Stimulated activated naive B cell treated with anti-CD40 and anti-IgM and Interleukin-4, amounts not matched to agents 10 μg/mL and 1 μg/mL and 100 μg/mL, for 72 hours (primary cell): ENCODE data around the gene GCNA.

Experiments
- ATAC-seq, 2 donors: fragments of 150-1000 bp; cut with Tn5 transposase; replicated peaks; 2 replicates each; pipeline ENCODE4 v1.10.0; 2021; ENCODE audit warnings: moderate library complexity in 1 of 2
- DNase-seq: peaks from one replicate; pipeline ENCODE4 v3.0.0; 2021
- H3K27ac Mint-ChIP-seq: one replicate; pipeline ENCODE4 v1.8.0; 2022; ENCODE audit warnings: mild to moderate bottlenecking, mixed read lengths
- H3K27me3 Mint-ChIP-seq, 2 donors: one replicate each; pipeline ENCODE4 v1.8.0; 2022; ENCODE audit warnings: mixed read lengths in 2 of 2
- H3K36me3 Mint-ChIP-seq, 2 donors: one replicate each; pipeline ENCODE4 v1.8.0; 2022; ENCODE audit warnings: mixed read lengths in 2 of 2, mild to moderate bottlenecking in 1 of 2
- H3K4me1 Mint-ChIP-seq, 2 donors: one replicate each; pipeline ENCODE4 v1.8.0; 2022; ENCODE audit warnings: mixed read lengths in 2 of 2, mild to moderate bottlenecking in 1 of 2
- H3K4me3 Mint-ChIP-seq, 2 donors: one replicate each; pipeline ENCODE4 v1.8.0; 2022; ENCODE audit warnings: mild to moderate bottlenecking in 2 of 2, mixed read lengths in 2 of 2, moderate library complexity in 1 of 2
- H3K9me3 Mint-ChIP-seq, 2 donors: one replicate each; pipeline ENCODE4 v1.8.0; 2022; ENCODE audit warnings: mixed read lengths in 2 of 2, mild to moderate bottlenecking in 1 of 2

The GCNA gene

GRCh38 chrX:71615954-71616353 is 37.7 kb downstream of the GCNA start:
- H3K36me3 Mint-ChIP-seq = peaks cover 25 to 49% of the 10 kb centered on the region in 2 donors
- H3K4me3 Mint-ChIP-seq = peak overlapping the region; percentile 28 to 64
- H3K27ac Mint-ChIP-seq = peak overlapping the region; percentile 89
- H3K9me3 Mint-ChIP-seq = peaks cover 3% of the 10 kb centered on the region in 2 donors
- ATAC-seq (peak in 1 of 2 donors; percentile 25), DNase-seq (no peak)
- H3K4me1 Mint-ChIP-seq = peaks cover 38 to 61% of the 10 kb centered on the region in 2 donors
- H3K27me3 Mint-ChIP-seq = no peaks in the 10 kb centered on the region

- DNase-seq (no peak), ATAC-seq (no peak)
- Mint-ChIP-seq H3K4me3 (peak overlapping the region; percentile 30 to 45), H3K27me3 (no peaks in the 10 kb centered on the region), H3K9me3 (peaks cover 3% of the 10 kb centered on the region in 2 donors), H3K27ac (peak overlapping the region; percentile 47), H3K36me3 (peaks cover 24 to 42% of the 10 kb centered on the region in 2 donors), H3K4me1 (peaks cover 38 to 61% of the 10 kb centered on the region in 2 donors)
Observed at GRCh38 chrX:71616672-71617529, 38.7 kb downstream of the GCNA start.

GRCh38 chrX:71617742-71618141 is 39.5 kb downstream of the GCNA start:
- no peak for DNase-seq
- peak overlapping the region; percentile 68 to 71 for H3K4me3 Mint-ChIP-seq
- peaks cover 42 to 68% of the 10 kb centered on the region in 2 donors for H3K4me1 Mint-ChIP-seq
- ATAC-seq = peak; percentile 6 to 9
- peaks cover 3% of the 10 kb centered on the region in 2 donors for H3K9me3 Mint-ChIP-seq
- H3K27me3 Mint-ChIP-seq = no peaks in the 10 kb centered on the region
- H3K27ac Mint-ChIP-seq = peak overlapping the region; percentile 92
- peaks cover 23 to 40% of the 10 kb centered on the region in 2 donors for H3K36me3 Mint-ChIP-seq

DNA sequence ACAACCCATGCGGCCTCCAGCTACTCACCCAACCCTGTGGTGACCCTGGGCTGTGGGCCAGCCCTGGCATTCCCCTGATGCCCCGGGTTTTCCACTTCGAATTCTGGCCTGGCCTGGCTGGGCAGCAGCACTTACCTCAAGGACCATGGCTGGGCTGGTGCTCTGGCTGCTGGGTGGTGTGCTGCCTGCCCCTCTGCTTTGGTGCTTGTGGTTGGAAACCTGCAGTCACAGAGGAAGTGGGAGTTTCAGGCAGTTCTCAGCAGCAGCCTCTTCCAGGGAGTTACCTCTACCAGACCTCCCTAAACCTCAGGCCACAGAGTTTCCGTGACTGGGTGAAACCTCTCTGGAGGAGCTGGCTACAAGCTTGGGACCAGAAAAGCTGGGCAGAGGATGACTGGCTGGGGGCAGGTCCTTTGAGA is 40.1 kb downstream of the GCNA start, which contains the start of gene CXCR3:
Gene CXCR3, minus strand, starts transcription at position 209 of the 419 bp plus-strand sequence. Its CDS starts 62 bp downstream, at position 147.
- peak within 1 kb of the TSS; percentile 68 to 71 for H3K4me3 Mint-ChIP-seq
- DNase-seq = peak; percentile 81
- H3K36me3 Mint-ChIP-seq = peaks cover 24 to 42% of the 10 kb centered on the region in 2 donors
- H3K9me3 Mint-ChIP-seq = peaks cover 3% of the 10 kb centered on the region in 2 donors
- peak within 1 kb of the TSS; percentile 92 for H3K27ac Mint-ChIP-seq
- H3K27me3 Mint-ChIP-seq = no peaks in the 10 kb centered on the region
- peak; percentile 79 to 80 for ATAC-seq
- peaks cover 48 to 74% of the 10 kb centered on the region in 2 donors for H3K4me1 Mint-ChIP-seq

DNA sequence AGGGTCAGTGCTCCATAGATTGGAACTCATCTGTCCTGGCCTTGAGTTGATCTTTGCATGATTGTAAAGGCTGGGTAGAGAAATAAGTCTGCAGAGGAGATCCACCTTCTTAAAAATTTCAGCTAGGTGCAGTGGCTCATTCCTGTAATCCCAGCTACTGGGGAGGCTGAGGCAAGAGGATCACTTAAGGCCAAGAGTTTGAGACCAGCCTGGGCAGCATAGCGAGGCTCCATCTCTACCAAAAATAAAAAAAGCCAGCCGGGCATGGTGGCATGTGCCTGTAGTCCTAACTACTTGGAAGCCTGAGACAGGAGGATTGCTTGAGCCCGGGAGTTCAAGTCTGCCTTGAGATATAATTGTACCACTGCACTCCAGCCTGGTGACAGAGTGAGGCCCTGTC is 40.5 kb downstream of the GCNA start:
- H3K4me1 Mint-ChIP-seq = peaks cover 50 to 78% of the 10 kb centered on the region in 2 donors
- peaks cover 3% of the 10 kb centered on the region in 2 donors for H3K9me3 Mint-ChIP-seq
- peaks cover 24 to 40% of the 10 kb centered on the region in 2 donors for H3K36me3 Mint-ChIP-seq
- H3K4me3 Mint-ChIP-seq = peak overlapping the region; percentile 68 to 71
- no peaks in the 10 kb centered on the region for H3K27me3 Mint-ChIP-seq
- ATAC-seq = no peak
- peak overlapping the region; percentile 92 for H3K27ac Mint-ChIP-seq
- no peak for DNase-seq

DNA sequence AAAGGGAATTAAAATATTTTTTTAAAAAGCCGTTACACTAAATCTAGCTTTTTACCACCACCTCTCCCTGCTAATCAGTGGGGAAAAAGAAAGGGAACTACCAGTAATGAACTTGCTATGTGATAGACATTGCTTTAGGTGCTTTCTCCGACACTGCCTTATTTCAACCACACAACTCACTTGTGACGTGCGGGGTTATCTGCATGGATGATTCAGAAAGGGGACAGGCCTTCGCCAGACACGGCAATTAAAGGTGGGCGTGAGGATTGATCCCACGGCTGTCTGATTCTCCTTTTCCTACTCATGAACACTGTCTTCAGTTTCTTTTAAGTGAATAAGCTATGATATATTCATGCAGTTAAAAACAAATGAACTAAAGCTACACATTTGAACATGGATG is 41.0 kb downstream of the GCNA start:
- ATAC-seq = peak; percentile 53 to 59
- no peaks in the 10 kb centered on the region for H3K27me3 Mint-ChIP-seq
- DNase-seq = peak; percentile 54
- no peak overlapping the region for H3K4me3 Mint-ChIP-seq
- peaks cover 53 to 80% of the 10 kb centered on the region in 2 donors for H3K4me1 Mint-ChIP-seq
- H3K36me3 Mint-ChIP-seq = peaks cover 24 to 40% of the 10 kb centered on the region in 2 donors
- H3K9me3 Mint-ChIP-seq = peaks cover 3% of the 10 kb centered on the region in 2 donors
- peak overlapping the region; percentile 92 for H3K27ac Mint-ChIP-seq

GRCh38 chrX:71619986-71620385 is 41.7 kb downstream of the GCNA start:
- Mint-ChIP-seq H3K9me3 (peaks cover 3% of the 10 kb centered on the region in 2 donors), H3K27me3 (no peaks in the 10 kb centered on the region), H3K36me3 (peaks cover 22 to 35% of the 10 kb centered on the region in 2 donors), H3K4me1 (peaks cover 53 to 78% of the 10 kb centered on the region in 2 donors), H3K4me3 (no peak overlapping the region), H3K27ac (peak overlapping the region; percentile 92)
- ATAC-seq (no peak), DNase-seq (no peak)

- no peak for ATAC-seq
- peaks cover 48 to 68% of the 10 kb centered on the region in 2 donors for H3K4me1 Mint-ChIP-seq
- H3K27ac Mint-ChIP-seq = peak overlapping the region; percentile 22
- H3K9me3 Mint-ChIP-seq = peaks cover 3% of the 10 kb centered on the region in 2 donors
- no peaks in the 10 kb centered on the region for H3K27me3 Mint-ChIP-seq
- no peak for DNase-seq
- no peak overlapping the region for H3K4me3 Mint-ChIP-seq
- H3K36me3 Mint-ChIP-seq = peaks cover 13 to 22% of the 10 kb centered on the region in 2 donors
Observed at GRCh38 chrX:71621603-71622002, 43.4 kb downstream of the GCNA start.

DNA sequence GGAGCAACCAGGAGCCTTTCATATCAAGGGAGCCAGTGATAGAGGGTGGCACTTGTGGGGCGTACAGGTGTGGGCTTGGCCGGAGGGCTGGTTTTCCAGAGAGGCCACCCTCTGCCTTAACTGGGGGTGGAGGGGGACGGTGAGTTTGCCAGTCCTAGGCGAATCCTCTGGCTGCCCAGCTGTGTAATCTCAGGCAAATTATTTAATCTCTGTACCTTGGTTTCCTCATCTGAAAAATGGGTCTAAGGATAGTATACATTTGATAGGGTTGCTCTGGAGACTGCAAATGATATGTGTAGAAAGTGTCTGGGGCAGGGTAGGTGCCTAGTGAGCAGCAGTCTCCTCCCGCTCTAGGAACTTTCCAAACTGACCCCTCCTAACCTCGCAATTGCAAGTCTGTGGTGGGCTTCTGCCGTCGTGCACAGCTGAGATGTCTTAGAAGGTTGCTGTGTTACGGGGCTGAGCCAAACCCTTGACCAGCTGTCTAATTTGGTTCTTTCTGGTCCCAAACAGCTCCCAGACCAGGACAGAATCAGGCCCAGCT is 43.9 kb downstream of the GCNA start:
- DNase-seq = no peak
- H3K9me3 Mint-ChIP-seq = peaks cover 3% of the 10 kb centered on the region in 2 donors
- no peak for ATAC-seq
- peaks cover 12 to 23% of the 10 kb centered on the region in 2 donors for H3K36me3 Mint-ChIP-seq
- H3K27ac Mint-ChIP-seq = peak overlapping the region; percentile 93
- no peak overlapping the region for H3K4me3 Mint-ChIP-seq
- peaks cover 47 to 63% of the 10 kb centered on the region in 2 donors for H3K4me1 Mint-ChIP-seq
- H3K27me3 Mint-ChIP-seq = no peaks in the 10 kb centered on the region

DNA sequence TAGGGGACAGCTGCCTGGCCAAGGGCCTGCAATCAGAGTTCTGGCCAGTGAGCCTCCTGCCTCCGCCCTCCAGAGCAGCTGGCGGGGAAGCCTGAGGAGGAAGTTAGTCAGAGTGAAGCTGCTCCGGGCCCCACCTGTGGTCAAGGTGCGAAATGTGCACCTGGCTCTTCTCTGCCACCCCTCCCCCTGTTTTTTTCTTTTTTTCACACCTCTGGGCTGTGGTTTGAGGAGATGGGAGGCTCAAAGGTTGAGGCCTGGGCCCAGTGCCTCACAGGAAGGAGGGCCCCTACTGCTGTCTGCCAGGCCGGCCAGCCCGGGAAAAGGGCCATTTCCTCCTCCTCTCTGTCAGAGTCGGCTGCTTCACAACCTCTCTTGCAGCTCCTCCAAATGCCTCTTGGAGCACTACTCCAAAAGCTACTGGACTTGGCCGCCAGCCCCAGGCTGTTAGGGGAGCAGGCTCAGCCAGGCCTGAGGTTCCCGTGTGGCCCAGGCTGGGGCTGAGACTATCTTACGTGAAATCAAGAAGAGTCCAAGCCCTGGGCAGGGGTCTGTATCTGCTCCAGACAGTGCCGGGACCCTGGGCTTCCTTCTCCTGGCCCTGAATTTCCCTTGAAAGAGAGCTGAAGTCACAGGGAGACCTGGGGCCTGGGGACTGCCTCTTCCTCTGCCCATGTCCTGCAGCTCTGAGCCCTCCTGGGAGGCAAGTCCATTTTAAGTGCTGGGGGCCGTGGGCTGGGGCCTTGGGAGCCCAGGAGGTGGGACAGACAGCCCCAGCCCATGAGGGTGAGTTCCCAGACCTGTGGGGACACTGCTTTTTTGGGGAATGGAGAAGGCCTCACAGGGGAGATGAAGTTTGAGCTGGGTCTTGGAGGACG is 44.6 kb downstream of the GCNA start:
- peaks cover 42 to 58% of the 10 kb centered on the region in 2 donors for H3K4me1 Mint-ChIP-seq
- peak; percentile 52 for DNase-seq
- no peaks in the 10 kb centered on the region for H3K27me3 Mint-ChIP-seq
- peak overlapping the region in 1 of 2 donors; percentile 54 for H3K4me3 Mint-ChIP-seq
- ATAC-seq = peak; percentile 20 to 44
- H3K36me3 Mint-ChIP-seq = peaks cover 12 to 19% of the 10 kb centered on the region in 2 donors
- H3K9me3 Mint-ChIP-seq = peaks cover 3% of the 10 kb centered on the region in 2 donors
- peak overlapping the region; percentile 93 for H3K27ac Mint-ChIP-seq

GRCh38 chrX:71623714-71624113 is 45.5 kb downstream of the GCNA start:
- DNase-seq = no peak
- H3K4me3 Mint-ChIP-seq = no peak overlapping the region
- H3K27me3 Mint-ChIP-seq = no peaks in the 10 kb centered on the region
- H3K27ac Mint-ChIP-seq = peak overlapping the region; percentile 93
- ATAC-seq = no peak
- H3K9me3 Mint-ChIP-seq = peaks cover 3% of the 10 kb centered on the region in 2 donors
- peaks cover 34 to 57% of the 10 kb centered on the region in 2 donors for H3K4me1 Mint-ChIP-seq
- peaks cover 12 to 14% of the 10 kb centered on the region in 2 donors for H3K36me3 Mint-ChIP-seq

GRCh38 chrX:71625471-71625870 is 47.2 kb downstream of the GCNA start:
- Mint-ChIP-seq H3K36me3 (peaks cover 10% of the 10 kb centered on the region in 2 donors), H3K4me3 (no peak overlapping the region), H3K27me3 (no peaks in the 10 kb centered on the region), H3K9me3 (peaks cover 2 to 3% of the 10 kb centered on the region in 2 donors), H3K4me1 (peaks cover 38 to 53% of the 10 kb centered on the region in 2 donors), H3K27ac (no peak overlapping the region)
- ATAC-seq = no peak
- no peak for DNase-seq

GRCh38 chrX:71626576-71626975 is 48.3 kb downstream of the GCNA start:
- no peak overlapping the region for H3K4me3 Mint-ChIP-seq
- peaks cover 36 to 48% of the 10 kb centered on the region in 2 donors for H3K4me1 Mint-ChIP-seq
- DNase-seq = no peak
- H3K27me3 Mint-ChIP-seq = no peaks in the 10 kb centered on the region
- peaks cover 6 to 7% of the 10 kb centered on the region in 2 donors for H3K36me3 Mint-ChIP-seq
- no peak for ATAC-seq
- H3K9me3 Mint-ChIP-seq = no peaks in the 10 kb centered on the region
- H3K27ac Mint-ChIP-seq = no peak overlapping the region
